GM19023 (cell line): ENCODE data around the gene EMC10.
"Not testable (repeated sequence)": the region's sequence is repeated elsewhere in the genome, so short reads cannot be mapped to it uniquely, and the experiment has no call there.

Experiments
- ATAC-seq: cut with Tn5 transposase; IDR thresholded peaks from one replicate; pipeline ENCODE4 v1.9.1; 2021; ENCODE audit warnings: mild to moderate bottlenecking, moderate library complexity; ENCODE audit not compliant: unreplicated experiment

Gene EMC10

GRCh38 chr19:50512999-50513745 is 36.9 kb downstream of the EMC10 start:
- ATAC-seq, result no peak

- no peak for ATAC-seq
These were observed 37.5 kb downstream of the EMC10 start, which contains the start of gene ASPDH for GRCh38 chr19:50513746-50514345. Gene ASPDH (minus strand): TSS chr19:50513913. CDS start chr19:50513823, 90 bp downstream.

DNA sequence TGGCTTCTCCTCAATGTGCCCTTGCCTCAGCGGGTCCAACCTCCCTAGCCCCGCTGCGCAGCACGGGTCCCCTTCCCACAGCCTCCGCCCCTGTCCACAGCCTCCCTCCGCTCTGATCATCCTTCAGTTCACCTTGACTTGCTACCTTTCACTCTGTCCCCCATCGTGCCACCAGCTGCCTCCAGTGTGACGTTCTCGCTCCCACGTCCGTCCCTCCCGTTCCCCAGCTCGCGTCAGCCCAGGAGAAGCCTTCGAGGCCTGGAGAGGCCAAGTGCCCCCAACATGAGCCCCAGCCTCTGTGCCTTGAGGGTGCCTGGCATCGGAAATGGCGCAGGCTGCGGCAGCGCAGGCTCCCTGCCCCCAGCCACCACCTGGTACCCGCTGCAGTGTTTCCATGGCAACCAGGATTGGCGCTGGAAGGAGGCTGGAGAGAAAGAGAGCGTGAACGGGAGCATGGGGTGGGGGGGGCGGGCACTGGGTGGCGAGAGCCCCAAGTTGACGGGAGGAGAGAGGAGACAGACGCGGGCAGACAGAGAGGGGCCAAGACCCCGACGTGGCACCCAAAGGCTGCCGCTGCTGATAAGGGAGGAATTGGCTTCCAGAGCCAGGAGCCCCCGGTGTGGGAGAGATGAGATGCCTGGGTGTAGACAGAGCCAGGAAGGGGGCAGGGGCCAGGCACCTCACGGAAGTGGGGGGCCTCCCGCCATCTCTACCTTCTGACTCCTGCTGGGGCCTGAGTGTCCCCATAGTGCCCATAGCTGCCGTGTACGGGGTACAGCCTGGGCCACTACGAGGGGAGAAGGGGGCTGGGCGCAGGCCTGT is 38.2 kb downstream of the EMC10 start:
- no peak for ATAC-seq

DNA sequence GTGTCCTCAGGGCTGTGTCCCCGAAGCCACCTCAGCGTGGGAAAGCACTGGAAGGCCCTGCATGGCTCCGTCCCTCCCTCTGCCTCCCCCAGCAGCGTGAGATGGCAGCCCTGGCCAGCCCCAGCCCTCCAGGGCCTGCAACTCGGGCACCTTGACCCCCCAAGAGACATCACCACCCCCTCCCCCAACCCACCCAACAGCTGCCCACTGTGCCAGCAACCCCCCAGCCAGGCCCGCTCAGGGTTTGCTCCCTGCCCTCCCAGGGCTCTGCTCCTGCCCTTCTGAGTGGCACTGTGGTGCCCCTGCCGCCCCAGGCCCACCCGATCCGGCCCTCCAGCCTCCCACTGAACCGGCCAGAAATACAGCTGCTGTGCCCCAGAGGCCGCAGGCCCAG is 38.9 kb downstream of the EMC10 start:
- no peak for ATAC-seq

- no peak for ATAC-seq
These were observed 40.1 kb downstream of the EMC10 start for GRCh38 chr19:50516456-50516855.

- no peak for ATAC-seq
These were observed 40.8 kb downstream of the EMC10 start for GRCh38 chr19:50516964-50517703.

DNA sequence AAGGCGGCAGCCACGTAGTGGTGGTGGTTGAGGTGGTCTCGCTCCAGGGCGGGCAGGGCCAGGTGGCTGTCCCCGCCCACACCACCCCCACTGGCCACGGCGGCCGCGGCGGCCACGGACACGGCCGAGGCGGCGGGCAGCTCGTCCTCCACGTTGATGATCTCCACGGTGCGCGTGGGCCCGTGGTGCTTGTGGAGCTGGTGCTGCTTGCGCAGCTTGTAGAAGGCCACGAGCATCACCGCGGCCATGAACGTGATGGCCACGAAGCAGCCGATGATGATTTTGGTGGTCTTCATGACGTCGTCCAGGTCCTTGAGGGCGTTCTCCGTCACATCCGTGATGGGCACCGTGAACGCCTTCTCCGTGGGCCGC is 41.4 kb downstream of the EMC10 start:
- ATAC-seq, result no peak

- no peak for ATAC-seq
These were observed 42.0 kb downstream of the EMC10 start for GRCh38 chr19:50518091-50519005.

DNA sequence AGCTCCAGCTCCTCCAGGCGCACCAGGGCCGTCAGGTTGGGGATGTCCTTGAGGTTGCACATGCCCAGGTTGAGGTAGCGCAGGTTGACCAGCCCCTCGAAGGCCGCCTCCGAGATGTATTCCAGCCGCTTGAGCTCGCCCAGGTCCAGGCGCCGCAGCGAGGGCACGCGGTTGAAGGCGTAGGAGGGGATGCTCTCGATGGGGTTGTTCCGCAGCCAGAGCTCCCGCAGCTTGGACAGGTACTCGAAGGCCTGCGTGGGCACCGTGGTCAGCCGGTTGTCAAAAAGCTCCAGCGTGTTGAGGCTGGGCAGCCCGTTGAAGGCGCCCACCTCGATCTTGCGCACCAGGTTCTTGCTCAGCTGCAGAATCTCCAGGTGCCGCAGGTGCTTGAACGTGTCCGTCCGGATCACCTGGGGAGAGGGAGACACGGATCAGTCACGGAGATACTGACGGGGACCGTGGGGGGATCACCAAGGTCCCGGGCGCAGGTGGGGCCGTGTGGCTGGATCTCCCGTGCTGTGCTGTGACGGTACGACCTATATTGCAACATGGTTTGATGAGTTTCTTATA is 42.8 kb downstream of the EMC10 start:
- ATAC-seq, result no peak

- no peak for ATAC-seq
These were observed 44.6 kb downstream of the EMC10 start for GRCh38 chr19:50520822-50521465.

GRCh38 chr19:50522881-50523280 is 46.6 kb downstream of the EMC10 start:
- no peak for ATAC-seq

- not testable (repeated sequence) for ATAC-seq
These were observed 51.7 kb downstream of the EMC10 start for GRCh38 chr19:50528052-50528451.

DNA sequence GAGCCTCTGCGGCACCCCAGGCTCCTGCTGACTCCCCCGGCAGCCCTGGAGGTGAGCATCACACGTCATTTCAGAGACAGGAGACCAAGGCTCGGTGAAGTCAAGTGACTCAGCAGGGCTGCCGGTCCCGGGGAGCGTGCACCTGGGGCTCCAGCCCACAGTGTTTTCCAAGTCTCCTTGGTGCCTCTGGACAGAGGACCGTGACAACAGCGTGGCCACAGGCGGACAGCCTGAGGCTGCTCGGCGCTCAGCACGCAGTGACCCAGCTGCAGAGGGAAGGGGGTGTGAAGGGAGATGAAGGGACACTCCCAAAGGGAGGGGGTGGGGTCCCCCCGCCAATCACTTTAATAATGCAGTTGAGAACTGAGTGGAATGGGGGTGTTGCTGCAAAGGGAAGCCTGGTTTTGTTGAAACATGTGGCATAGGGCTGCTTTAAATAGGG is 54.9 kb downstream of the EMC10 start:
- ATAC-seq, result no peak

DNA sequence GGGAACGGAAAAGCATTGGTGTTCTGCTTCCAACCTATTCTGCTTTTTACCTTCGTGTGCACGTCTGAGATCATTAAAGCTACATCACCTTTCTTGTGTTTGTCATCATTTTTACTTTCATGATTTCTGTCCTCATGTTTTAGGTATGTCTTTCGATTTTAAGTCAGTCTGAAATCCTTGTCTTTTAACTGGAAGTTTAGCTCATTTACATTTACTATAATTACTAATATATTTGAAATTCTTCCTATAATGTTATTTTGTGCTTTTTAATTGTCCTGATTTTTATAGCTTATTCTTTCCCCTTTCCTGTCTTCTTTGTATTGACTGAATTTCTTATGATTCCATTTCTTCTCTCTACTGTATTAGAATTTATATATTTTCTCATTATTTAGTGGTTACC is 56.6 kb downstream of the EMC10 start:
- ATAC-seq, result no peak

GRCh38 chr19:50534478-50534877 is 58.2 kb downstream of the EMC10 start:
- no peak for ATAC-seq

- ATAC-seq, result no peak
These were observed 59.4 kb downstream of the EMC10 start for GRCh38 chr19:50535672-50536187.

DNA sequence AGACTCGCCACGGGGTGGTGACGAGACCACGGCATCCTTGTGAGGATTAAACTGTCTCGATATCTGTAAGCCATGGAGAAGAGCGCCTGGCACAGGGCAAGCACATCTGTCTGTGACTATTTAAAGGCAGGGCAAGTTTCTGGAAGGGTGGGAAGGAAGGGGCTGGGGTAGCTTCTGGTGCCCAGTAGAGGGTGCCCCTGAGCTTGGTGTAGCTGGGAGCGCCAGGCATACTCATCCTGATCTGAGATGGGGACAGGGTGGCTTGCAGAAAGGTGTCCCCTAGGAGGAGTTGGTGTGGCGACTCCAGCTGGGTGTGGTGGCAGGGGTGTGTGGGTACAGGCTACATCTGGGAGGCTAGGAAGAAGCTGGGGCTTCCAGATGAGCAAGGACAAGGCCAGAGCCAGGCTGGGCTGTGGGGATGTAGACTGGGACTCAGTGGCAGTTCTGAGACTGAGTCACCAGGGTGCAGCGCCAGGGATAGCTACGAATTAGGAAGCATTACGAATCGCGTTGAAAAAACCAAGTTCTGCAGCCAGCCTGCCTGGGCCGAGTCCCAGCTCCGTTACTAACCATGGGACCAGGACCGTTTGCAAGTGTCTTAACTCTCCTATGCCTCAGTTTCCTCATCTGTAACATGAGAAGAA is 60.5 kb downstream of the EMC10 start:
- no peak for ATAC-seq

- ATAC-seq, result no peak
These were observed 61.0 kb downstream of the EMC10 start for GRCh38 chr19:50537306-50537685.
